Breast epithelium (tissue), 4 donors: ENCODE results near the gene LILRA5. TPM values are rescaled to one million over a fixed set of nuclear protein-coding genes. Genes with fewer than 3 reads are reported as not detected.
"Not testable (repeated sequence)": the region's sequence is repeated elsewhere in the genome, so short reads cannot be mapped to it uniquely, and the experiment has no call there.

Experiments
- DNase-seq, 2 donors: peaks; one replicate each; pipeline ENCODE4 v3.0.0-alpha.2; 2019; ENCODE audit warnings: low spot score in 2 of 2
- H3K27ac ChIP-seq, 2 donors: fragments of 200-600 bp; sonication (generic) in 1 of 2; one replicate each; pipeline ENCODE4 v1.5.1; 2016 to 2019; ENCODE audit warnings: mild to moderate bottlenecking in 1 of 2
- H3K27me3 ChIP-seq, 2 donors: fragments of 200-600 bp; sonication (generic) in 1 of 2; one replicate each; pipeline versions ENCODE4 v1.5.1 to v1.6.0; 2017 to 2019; ENCODE audit warnings: control low read depth in 1 of 2, mild to moderate bottlenecking in 1 of 2
- H3K36me3 ChIP-seq: fragments of 200-600 bp; one replicate; pipeline ENCODE4 v1.5.1; 2019
- H3K4me1 ChIP-seq, 2 donors: fragments of 200-600 bp; sonication (generic); one replicate each; pipeline ENCODE4 v1.5.1; 2016 to 2019; ENCODE audit warnings: control low read depth in 1 of 2
- H3K4me3 ChIP-seq, 3 donors: fragments of 200-600 bp; sonication (generic); 1 replicate in 2 of 3; 2 replicates in 1 of 3; pipeline ENCODE4 v1.5.1; 2016 to 2019; ENCODE audit warnings: mild to moderate bottlenecking in 3 of 3, moderate library complexity in 2 of 3
- H3K9me3 ChIP-seq, 2 donors: fragments of 200-600 bp; sonication (generic) in 1 of 2; one replicate each; pipeline ENCODE4 v1.5.1; 2016 to 2019; ENCODE audit warnings: control low read depth in 1 of 2
- CTCF ChIP-seq, 3 donors: fragments of 450-650 bp; IDR thresholded peaks; one replicate each; pipeline ENCODE4 v1.5.1; 2016 to 2017; ENCODE audit warnings: antibody characterized with exemption in 3 of 3, mild to moderate bottlenecking in 3 of 3, moderate library complexity in 3 of 3
- POLR2A ChIP-seq: fragments of 450-650 bp; IDR thresholded peaks from one replicate; pipeline ENCODE4 v1.6.1; 2016; ENCODE audit warnings: antibody characterized with exemption, mild to moderate bottlenecking, moderate library complexity
- POLR2AphosphoS5 ChIP-seq, 3 donors: sonication (generic); formaldehyde crosslinking; IDR thresholded peaks; one replicate each; pipeline ENCODE4 v1.6.1; 2017; ENCODE audit warnings: antibody characterized with exemption in 3 of 3
- intact Hi-C: fragments of 100-400 bp; cut with DNase I; formaldehyde crosslinking; loops from one replicate; pipeline ENCODE4 v1.15.1; 2023; ENCODE audit warnings: low total_unique reads
- total RNA-seq, 3 donors: library from RNA; depleted of rRNA; stranded (reverse); fragments of >200 nt; gene quantifications; one replicate each; pipeline ENCODE4 v1.1.0, GENCODE V29; 2016

LILRA5 gene
- total RNA-seq, 3 donors from 2014 or later, result 0.98 to 2.2 (median 1.4) TPM

DNA sequence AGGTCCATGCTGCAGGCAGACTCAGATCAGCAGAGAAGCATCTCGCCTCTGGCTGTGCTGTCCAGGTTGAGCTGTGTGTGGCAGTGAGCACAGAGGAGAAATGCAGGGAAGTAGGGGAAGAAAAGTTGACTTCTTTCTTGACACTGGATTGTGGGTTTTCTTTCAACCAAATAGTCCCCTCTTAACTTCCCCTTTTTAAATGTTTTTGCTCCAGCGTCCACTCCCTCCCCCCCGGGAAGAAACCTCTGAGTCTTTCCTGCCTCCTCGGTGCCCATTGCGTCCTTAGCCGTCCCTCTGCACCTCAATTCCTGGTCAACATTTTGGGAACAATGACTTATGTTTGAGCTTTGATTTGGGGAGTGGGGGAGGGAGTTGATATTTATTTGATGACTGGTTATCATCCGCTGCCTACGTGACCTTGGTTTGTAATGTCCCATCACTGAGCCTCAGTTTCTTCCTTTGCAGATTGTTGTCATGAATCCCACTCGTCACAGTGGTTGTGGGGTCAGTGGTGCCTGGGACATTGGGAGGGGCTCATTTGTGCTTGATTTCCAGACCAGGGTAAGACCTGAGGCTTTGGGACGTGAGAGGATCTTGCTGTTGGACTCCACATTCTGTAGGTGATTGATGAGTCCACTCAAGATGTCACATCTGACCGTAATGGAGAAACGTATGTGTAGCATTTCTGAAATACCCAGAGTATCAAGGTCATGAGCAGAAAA, 31.8 kb downstream of the LILRA5 start, which contains the start of gene LILRB2:
TSS of gene LILRB2 (minus strand) at position 104 of the 722 bp plus-strand sequence. CDS start 614 bp downstream, outside the sequence.
- TF ChIP-seq POLR2A (no peak), POLR2AphosphoS5 (IDR thresholded peaks at IDR 0.05) (no peak), CTCF (IDR thresholded peaks at IDR 0.05) (no peak)
- Histone ChIP-seq H3K27me3 (peaks cover 0 to 45% of the 10 kb centered on the region in 2 donors), H3K36me3 (no peaks in the 10 kb centered on the region), H3K4me1 (no peaks in the 10 kb centered on the region), H3K27ac (no peak within 1 kb of the TSS), H3K9me3 (no peaks in the 10 kb centered on the region), H3K4me3 (peak within 1 kb of the TSS in 1 of 3 donors; percentile 17)
- intact Hi-C loops, result no loop called here
- no peak for DNase-seq

GRCh38 chr19:54280441-54280840, 32.5 kb downstream of the LILRA5 start:
- H3K36me3 ChIP-seq, H3K9me3 ChIP-seq, H3K27ac ChIP-seq, H3K4me1 ChIP-seq, DNase-seq, intact Hi-C loops: not testable (repeated sequence)
- Histone ChIP-seq H3K4me3 (peak overlapping the region in 1 of 3 donors; percentile 17), H3K27me3 (peaks cover 0 to 48% of the 10 kb centered on the region in 2 donors)

DNA sequence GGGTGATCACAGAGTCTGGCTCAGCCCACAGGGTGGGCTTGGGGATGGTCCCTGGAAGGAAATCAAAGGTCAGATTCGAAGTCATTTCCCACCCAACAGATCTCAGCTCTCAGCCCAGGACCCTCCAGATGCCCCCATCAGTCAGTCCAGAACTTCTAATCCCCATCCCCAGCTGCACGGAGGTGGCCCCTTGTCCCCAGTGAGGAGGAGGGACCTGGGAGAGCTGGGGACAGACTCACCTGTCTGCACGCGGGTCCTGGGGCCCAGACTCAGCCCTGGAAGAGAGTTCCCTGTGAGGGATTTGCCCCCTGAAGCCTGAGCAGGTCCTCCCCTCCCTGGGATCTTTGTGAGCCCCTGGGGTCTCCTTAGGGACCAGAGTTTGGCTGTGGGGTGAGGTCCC, 32.9 kb downstream of the LILRA5 start:
- H3K9me3 ChIP-seq, intact Hi-C loops, DNase-seq, H3K4me1 ChIP-seq, H3K27ac ChIP-seq, H3K36me3 ChIP-seq: not testable (repeated sequence)
- H3K4me3 ChIP-seq, result peak overlapping the region in 1 of 3 donors; percentile 7
- H3K27me3 ChIP-seq, result peaks cover 0 to 48% of the 10 kb centered on the region in 2 donors

- TF ChIP-seq POLR2A (no peak), CTCF (IDR thresholded peaks at IDR 0.05) (no peak), POLR2AphosphoS5 (IDR thresholded peaks at IDR 0.05) (no peak)
- H3K27me3 ChIP-seq, result peaks cover 0 to 48% of the 10 kb centered on the region in 2 donors
- intact Hi-C loops, result loop anchor here (2.0 kb wide), 1 partner anchor 41 kb away; no protein-coding TSS in a partner anchor
These were observed 33.5 kb downstream of the LILRA5 start for GRCh38 chr19:54279406-54279962.

GRCh38 chr19:54278571-54279195, 34.3 kb downstream of the LILRA5 start:
- H3K9me3 ChIP-seq, DNase-seq: not testable (repeated sequence)
- intact Hi-C loops, result loop anchor here (2.0 kb wide), 1 partner anchor 42 kb away; no protein-coding TSS in a partner anchor

More at GRCh38 chr19:54279406-54279962, 33.5 kb downstream of the LILRA5 start:
- no peak overlapping the region for H3K4me3 ChIP-seq
- DNase-seq, result no peak
- H3K36me3 ChIP-seq, result no peaks in the 10 kb centered on the region
- no peaks in the 10 kb centered on the region for H3K4me1 ChIP-seq
- no peaks in the 10 kb centered on the region for H3K9me3 ChIP-seq
- no peak overlapping the region for H3K27ac ChIP-seq

DNA sequence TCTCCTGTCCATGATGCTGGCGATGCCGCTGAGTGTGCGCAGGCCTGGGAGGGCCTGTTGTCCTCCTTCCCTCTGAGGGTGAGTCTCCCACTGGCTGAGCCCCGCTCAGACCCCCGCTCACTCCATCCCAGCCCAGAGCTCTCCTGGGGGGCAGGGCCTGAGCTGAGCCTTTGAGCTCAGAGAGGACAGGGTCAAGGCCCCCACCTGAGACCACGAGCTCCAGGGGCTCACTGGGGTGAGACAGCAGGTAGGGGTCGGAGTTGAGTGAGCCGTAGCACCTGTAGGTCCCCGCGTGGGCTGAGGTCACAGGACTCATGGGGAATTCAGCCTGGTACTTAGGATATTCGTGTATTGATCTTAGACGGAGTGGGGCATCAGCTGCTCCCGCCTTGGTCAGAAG, 34.9 kb downstream of the LILRA5 start:
- H3K27me3 ChIP-seq, result peaks cover 0 to 44% of the 10 kb centered on the region in 2 donors
- H3K27ac ChIP-seq, result not testable (repeated sequence)
- intact Hi-C loops, result loop anchor here (2.0 kb wide), 1 partner anchor 43 kb away; no protein-coding TSS in a partner anchor

More at GRCh38 chr19:54278571-54279195, 34.3 kb downstream of the LILRA5 start:
- not testable (repeated sequence) for H3K4me3 ChIP-seq, H3K4me1 ChIP-seq, H3K36me3 ChIP-seq, H3K27ac ChIP-seq
- H3K27me3 ChIP-seq, result peaks cover 0 to 48% of the 10 kb centered on the region in 2 donors

GRCh38 chr19:54277111-54277615, 35.8 kb downstream of the LILRA5 start:
- H3K4me1 ChIP-seq, H3K36me3 ChIP-seq, H3K27ac ChIP-seq, DNase-seq, H3K4me3 ChIP-seq, H3K9me3 ChIP-seq, intact Hi-C loops: not testable (repeated sequence)
- peaks cover 0 to 37% of the 10 kb centered on the region in 2 donors for H3K27me3 ChIP-seq

More for the DNA sequence above, 34.9 kb downstream of the LILRA5 start:
- DNase-seq, H3K36me3 ChIP-seq, H3K4me1 ChIP-seq, H3K4me3 ChIP-seq, H3K9me3 ChIP-seq: not testable (repeated sequence)
